GM18867 (cell line): ENCODE measurements around the gene ENGASE.

ENCODE experiments used
- ATAC-seq: cut with Tn5 transposase; IDR thresholded peaks from one replicate; pipeline ENCODE4 v1.9.1; 2021; ENCODE audit warnings: mild to moderate bottlenecking, moderate library complexity; ENCODE audit not compliant: unreplicated experiment

The ENGASE gene

DNA sequence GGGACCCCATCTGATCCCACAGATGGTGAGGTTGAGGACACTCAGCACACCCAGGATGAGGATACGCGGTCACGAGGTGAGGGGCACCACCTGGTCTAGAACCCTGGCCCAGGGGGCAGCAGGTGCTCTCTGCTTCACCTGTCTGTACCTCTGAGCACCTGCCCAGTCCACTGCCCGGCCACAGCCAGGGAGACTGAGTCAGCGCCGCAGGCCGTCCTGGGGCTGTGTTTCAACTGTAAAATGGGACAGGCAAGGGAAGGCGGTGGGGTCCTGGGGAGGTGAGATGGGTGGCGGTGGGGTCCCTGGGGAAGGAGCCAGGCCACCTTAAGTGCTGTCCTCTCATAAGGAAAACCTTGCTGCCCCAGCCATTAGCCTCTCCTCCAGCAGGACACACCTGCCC, 60.4 kb downstream of the ENGASE start:
- no peak for ATAC-seq

DNA sequence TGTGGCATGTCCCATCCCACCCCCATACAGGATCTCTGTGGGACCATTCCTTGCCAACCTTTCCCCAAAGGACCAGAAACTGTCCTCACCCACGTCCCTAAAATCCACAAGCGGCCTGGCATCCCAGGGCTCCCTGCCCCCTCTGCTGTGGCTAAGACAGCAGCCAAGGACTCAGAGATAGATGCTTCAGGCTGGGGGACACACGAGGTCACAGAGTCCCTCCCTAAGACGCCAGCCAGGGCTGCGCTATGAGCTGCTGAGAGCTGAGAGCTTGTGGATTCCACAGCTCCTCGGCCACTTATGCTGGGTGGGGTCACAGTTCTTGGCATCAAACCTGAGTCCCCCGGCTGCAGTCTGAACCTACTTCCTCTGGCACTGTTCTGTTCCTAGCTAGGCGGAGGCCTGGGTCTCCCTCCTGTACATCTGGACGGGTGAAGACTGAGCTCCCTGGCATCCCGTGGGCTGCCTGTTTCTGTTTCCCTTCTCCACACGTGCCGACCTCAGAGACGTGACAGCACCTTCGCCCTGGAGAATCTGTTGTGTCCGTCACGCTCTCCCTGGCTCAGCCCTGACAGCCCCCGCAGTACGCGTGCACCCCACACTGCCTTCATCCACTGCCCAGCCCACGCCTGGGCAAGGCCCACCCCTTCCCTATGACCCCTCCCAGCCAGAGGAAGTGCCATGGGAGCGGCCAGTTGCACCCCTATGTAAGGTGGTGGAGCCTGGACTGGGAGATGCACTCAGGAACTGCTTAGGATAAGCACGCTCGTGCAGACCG, 61.2 kb downstream of the ENGASE start:
- no peak for ATAC-seq
